CD14-positive monocyte (primary cell): ENCODE results near the gene IVL. TPM values are rescaled to one million over a fixed set of nuclear protein-coding genes. Genes with fewer than 3 reads are reported as not detected.

Experiments
- DNase-seq, 3 donors: peaks; one replicate each; pipeline ENCODE4 v3.0.0-alpha.2; 2011 to 2022
- H2AFZ ChIP-seq: 2 replicates; pipeline ENCODE4 v1.6.0; 2012; ENCODE audit warnings: mild to moderate bottlenecking, low read depth, low read length, inconsistent platforms; ENCODE audit not compliant: insufficient read depth, poor library complexity, severe bottlenecking
- H3K27ac ChIP-seq, 2 donors: 1 replicate in 1 of 2; 2 replicates in 1 of 2; pipeline ENCODE4 v1.5.1; 2012 to 2013; ENCODE audit warnings: low read length in 2 of 2, control low read depth in 1 of 2, inconsistent platforms in 1 of 2, low read depth in 1 of 2, mild to moderate bottlenecking in 1 of 2
- H3K27me3 ChIP-seq, 2 donors: one replicate each; pipeline versions ENCODE4 v1.6.0 to v1.6.1; 2011 to 2013; ENCODE audit warnings: low read length in 2 of 2; ENCODE audit not compliant: control insufficient read depth in 2 of 2, insufficient read depth in 2 of 2
- H3K36me3 ChIP-seq, 2 donors: replicated peaks in 1 of 2; 1 replicate in 1 of 2; 2 replicates in 1 of 2; pipeline versions ENCODE4 v1.5.1 to v1.6.1; 2012 to 2013; ENCODE audit warnings: low read length in 2 of 2, control low read depth in 1 of 2, inconsistent platforms in 1 of 2, mild to moderate bottlenecking in 1 of 2; ENCODE audit not compliant: insufficient read depth in 2 of 2, control insufficient read depth in 1 of 2
- H3K4me1 ChIP-seq, 2 donors: 1 replicate in 1 of 2; 2 replicates in 1 of 2; pipeline versions ENCODE4 v1.5.1 to v1.6.1; 2012 to 2013; ENCODE audit warnings: low read length in 2 of 2, control low read depth in 1 of 2, inconsistent platforms in 1 of 2, mild to moderate bottlenecking in 1 of 2, moderate library complexity in 1 of 2; ENCODE audit not compliant: insufficient read depth in 2 of 2, control insufficient read depth in 1 of 2
- H3K4me2 ChIP-seq: replicated peaks from 2 replicates; pipeline ENCODE3; 2012; ENCODE audit warnings: low read length, moderate library complexity, mild to moderate bottlenecking; ENCODE audit not compliant: poor library complexity, severe bottlenecking; ENCODE audit errors: extremely low read depth
- H3K4me3 ChIP-seq, 3 experiments: fragments of 200-600 bp in 1 of 3; sonication (generic) in 1 of 3; replicated peaks in 1 of 3; 1 replicate in 2 of 3; 2 replicates in 1 of 3; pipeline ENCODE4 v1.5.1; 2011 to 2013; ENCODE audit warnings: low read length in 3 of 3, mild to moderate bottlenecking in 3 of 3, control low read depth in 2 of 3, low read depth in 2 of 3, inconsistent platforms in 1 of 3, moderate library complexity in 1 of 3
- H3K79me2 ChIP-seq: 2 replicates; pipeline ENCODE4 v1.6.0; 2012; ENCODE audit warnings: mild to moderate bottlenecking, control low read depth, inconsistent platforms, low read length, moderate library complexity; ENCODE audit not compliant: insufficient read depth
- H3K9ac ChIP-seq: 2 replicates; pipeline ENCODE4 v1.6.0; 2017; ENCODE audit warnings: low read length, mild to moderate bottlenecking; ENCODE audit not compliant: insufficient read depth, poor library complexity, severe bottlenecking
- H3K9me3 ChIP-seq, 2 donors: replicated peaks in 1 of 2; 1 replicate in 1 of 2; 2 replicates in 1 of 2; pipeline versions ENCODE4 v1.5.1 to v1.6.1; 2012 to 2013; ENCODE audit warnings: low read length in 2 of 2, control low read depth in 1 of 2; ENCODE audit not compliant: control insufficient read depth in 1 of 2, insufficient read depth in 1 of 2
- H4K20me1 ChIP-seq: 2 replicates; pipeline ENCODE4 v1.6.0; 2012; ENCODE audit warnings: mild to moderate bottlenecking, low read length, control low read depth, moderate library complexity; ENCODE audit not compliant: insufficient read depth
- H3K27ac Mint-ChIP-seq, 7 donors: one replicate each; pipeline ENCODE4 v1.8.0; 2020; ENCODE audit warnings: mild to moderate bottlenecking in 7 of 7, mixed read lengths in 7 of 7, moderate library complexity in 6 of 7, inconsistent platforms in 2 of 7
- H3K27me3 Mint-ChIP-seq, 3 donors: one replicate each; pipeline ENCODE4 v1.8.0; 2021 to 2022; ENCODE audit warnings: low read depth in 3 of 3, mild to moderate bottlenecking in 3 of 3, mixed read lengths in 3 of 3, moderate library complexity in 3 of 3, inconsistent platforms in 1 of 3
- H3K36me3 Mint-ChIP-seq, 2 donors: one replicate each; pipeline ENCODE4 v1.8.0; 2020; ENCODE audit warnings: mixed read lengths in 2 of 2, inconsistent platforms in 1 of 2, mild to moderate bottlenecking in 1 of 2
- H3K4me1 Mint-ChIP-seq: one replicate; pipeline ENCODE4 v1.8.0; 2020; ENCODE audit warnings: mild to moderate bottlenecking, mixed read lengths
- H3K4me3 Mint-ChIP-seq, 2 donors: one replicate each; pipeline ENCODE4 v1.8.0; 2020; ENCODE audit warnings: mild to moderate bottlenecking in 2 of 2, mixed read lengths in 2 of 2, moderate library complexity in 1 of 2
- H3K9me3 Mint-ChIP-seq, 7 donors: one replicate each; pipeline ENCODE4 v1.8.0; 2020 to 2022; ENCODE audit warnings: mixed read lengths in 7 of 7, mild to moderate bottlenecking in 6 of 7, moderate library complexity in 6 of 7, inconsistent platforms in 2 of 7
- CTCF ChIP-seq: fragments of 200-600 bp; IDR thresholded peaks from one replicate; pipeline ENCODE4 v1.8.0; 2022; ENCODE audit warnings: antibody characterized with exemption, mild to moderate bottlenecking
- WGBS: methylation state at CpG from one replicate; pipeline ENCODE4 v1.1.5; 2013; ENCODE audit warnings: missing lambda C conversion rate; ENCODE audit not compliant: insufficient coverage; 5-methylcytosine and 5-hydroxymethylcytosine counted together
- intact Hi-C, 2 donors: fragments of 100-400 bp; cut with micrococcal nuclease; formaldehyde crosslinking; loops; one replicate each; pipeline versions ENCODE4 v1.15.0 to v1.15.1; 2023
- polyA plus RNA-seq, 3 donors: library from polyadenylated mRNA; depleted of rRNA in 1 of 3; unstranded in 2 of 3; stranded (reverse) in 1 of 3; fragments of 300-500 nt in 2 of 3; fragments of >200 nt in 1 of 3; fragmentation: Illumina TruSeq in 2 of 3; gene quantifications; 1 replicate in 2 of 3; 2 replicates in 1 of 3; pipeline ENCODE4 v1.2.3, GENCODE V29; 2012 to 2021

Gene IVL
- polyA plus RNA-seq, 3 donors: not detected

DNA sequence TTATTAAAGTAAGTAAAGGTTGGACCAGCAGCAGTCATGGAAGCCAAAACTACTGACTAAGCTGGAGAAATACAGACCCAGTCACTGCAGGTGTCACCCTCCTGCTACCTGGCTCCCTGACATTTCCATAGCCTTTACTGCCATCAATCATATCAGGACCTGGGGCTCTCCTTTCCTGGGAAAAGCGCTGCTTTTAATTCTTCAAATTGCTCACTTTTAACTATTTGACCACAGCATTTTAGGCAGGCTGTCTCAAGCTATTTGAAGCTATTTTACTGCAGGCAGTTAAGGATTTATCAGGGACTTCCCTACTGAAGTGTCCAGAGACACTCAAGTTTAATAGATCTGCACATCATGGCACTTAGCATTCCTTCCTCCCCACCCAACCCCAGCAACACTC lies 4.1 kb downstream of the IVL start:
- H3K36me3 Mint-ChIP-seq: no peaks in the 10 kb centered on the region
- H3K4me2 ChIP-seq: no peak overlapping the region
- peaks cover 0 to 3% of the 10 kb centered on the region in 2 donors for H3K27me3 ChIP-seq
- peaks cover 7 to 17% (median 11%) of the 10 kb centered on the region in 3 donors for H3K27me3 Mint-ChIP-seq
- 83% methylated on average over 1 of the region's 1 CpG for WGBS
- no peaks in the 10 kb centered on the region for H3K4me1 Mint-ChIP-seq
- no peak overlapping the region for H3K4me3 ChIP-seq
- intact Hi-C loops: no loop called here
- H3K4me3 Mint-ChIP-seq: no peak overlapping the region
- no peaks in the 10 kb centered on the region for H4K20me1 ChIP-seq
- H3K9me3 ChIP-seq: no peaks in the 10 kb centered on the region
- TF ChIP-seq CTCF: no peak
- no peak overlapping the region for H3K9ac ChIP-seq
- no peak overlapping the region for H2AFZ ChIP-seq
- no peak overlapping the region for H3K27ac Mint-ChIP-seq
- no peak for DNase-seq
- peaks cover 0 to 5% (median 0%) of the 10 kb centered on the region in 7 donors for H3K9me3 Mint-ChIP-seq
- H3K27ac ChIP-seq: no peak overlapping the region
- no peaks in the 10 kb centered on the region for H3K36me3 ChIP-seq
- no peaks in the 10 kb centered on the region for H3K4me1 ChIP-seq
- no peaks in the 10 kb centered on the region for H3K79me2 ChIP-seq

DNA sequence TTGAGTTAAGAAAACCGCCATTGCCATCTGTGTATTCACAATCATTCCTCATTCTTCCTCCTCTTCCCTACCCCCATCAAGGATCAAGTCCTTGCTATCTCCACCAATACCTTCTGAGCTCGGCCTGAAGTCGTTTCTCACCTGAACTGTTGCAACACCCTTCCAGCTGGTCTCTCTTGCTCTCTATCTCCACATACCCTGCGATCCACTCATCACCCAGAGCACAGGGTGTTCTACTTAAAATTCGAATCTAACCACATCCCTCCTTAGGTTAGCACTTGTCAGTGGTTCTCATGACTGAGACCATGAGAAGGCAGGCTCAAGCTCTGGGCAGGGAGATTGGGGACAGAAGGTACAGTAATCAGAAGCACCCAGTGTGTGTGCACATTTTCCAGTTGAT lies 4.6 kb downstream of the IVL start:
- Histone ChIP-seq H4K20me1 (no peaks in the 10 kb centered on the region), H3K4me2 (no peak overlapping the region), H3K4me3 (no peak overlapping the region), H3K9me3 (no peaks in the 10 kb centered on the region), H3K27ac (no peak overlapping the region), H3K79me2 (no peaks in the 10 kb centered on the region), H2AFZ (no peak overlapping the region), H3K36me3 (no peaks in the 10 kb centered on the region), H3K9ac (no peak overlapping the region), H3K27me3 (peaks cover 2 to 3% of the 10 kb centered on the region in 2 donors), H3K4me1 (no peaks in the 10 kb centered on the region)
- intact Hi-C loops: no loop called here
- Mint-ChIP-seq H3K9me3 (peaks cover 0 to 5% (median 0%) of the 10 kb centered on the region in 7 donors), H3K36me3 (no peaks in the 10 kb centered on the region), H3K4me1 (no peaks in the 10 kb centered on the region), H3K27me3 (peaks cover 9 to 19% (median 11%) of the 10 kb centered on the region in 3 donors), H3K27ac (no peak overlapping the region), H3K4me3 (no peak overlapping the region)
- TF ChIP-seq CTCF: no peak
- WGBS: 84% methylated on average over 3 of the region's 5 CpGs
- no peak for DNase-seq
